Neural cell (in vitro differentiated cells): Measurements from ENCODE around the gene TSPAN9. TPM values are rescaled to one million over a fixed set of nuclear protein-coding genes. Genes with fewer than 3 reads are reported as not detected.

Experiments
- H2AFZ ChIP-seq: fragments of 200-600, 300-800 bp; sonication (generic), shearing (Covaris generic); 2 replicates; pipeline ENCODE4 v1.6.0; 2014; ENCODE audit warnings: low read depth, mild to moderate bottlenecking, antibody characterized with exemption, low read length, moderate library complexity
- H3F3A ChIP-seq: fragments of 200-600 bp; shearing (Covaris generic); 2 replicates; pipeline ENCODE4 v1.6.1; 2016; ENCODE audit warnings: mild to moderate bottlenecking, moderate library complexity, mixed read lengths, antibody characterized with exemption, low read length; ENCODE audit not compliant: insufficient read depth, poor library complexity, severe bottlenecking
- H3K27ac ChIP-seq: fragments of 200-600, 300-800 bp; sonication (generic), shearing (Covaris generic); 2 replicates; pipeline ENCODE4 v1.5.1; 2014; ENCODE audit warnings: mild to moderate bottlenecking, low read length, moderate library complexity
- H3K27me3 ChIP-seq: fragments of 300-800, 200-600 bp; sonication (generic), shearing (Covaris generic); 2 replicates; pipeline ENCODE4 v1.6.0; 2014; ENCODE audit warnings: mild to moderate bottlenecking, low read depth, low read length, moderate library complexity; ENCODE audit not compliant: insufficient read depth
- H3K36me3 ChIP-seq: fragments of 300-800, 200-600 bp; sonication (generic), shearing (Covaris generic); 2 replicates; pipeline ENCODE4 v1.5.1; 2014; ENCODE audit warnings: mild to moderate bottlenecking, antibody characterized with exemption, low read length, moderate library complexity; ENCODE audit not compliant: insufficient read depth
- H3K4me2 ChIP-seq: fragments of 300-800, 200-600 bp; sonication (generic), shearing (Covaris generic); 2 replicates; pipeline ENCODE4 v1.6.0; 2014; ENCODE audit warnings: mild to moderate bottlenecking, low read length
- H3K4me3 ChIP-seq: fragments of 300-800, 200-600 bp; sonication (generic), shearing (Covaris generic); 2 replicates; pipeline ENCODE4 v1.5.1; 2014; ENCODE audit warnings: mild to moderate bottlenecking, low read length, moderate library complexity
- H3K79me2 ChIP-seq: fragments of 200-600 bp; shearing (Covaris generic); replicated peaks from 2 replicates; pipeline ENCODE4 v1.6.0; 2014; ENCODE audit warnings: mild to moderate bottlenecking, low read length, moderate library complexity; ENCODE audit not compliant: insufficient read depth
- H3K9ac ChIP-seq: fragments of 300-800, 200-600 bp; sonication (generic), shearing (Covaris generic); 2 replicates; pipeline ENCODE4 v1.6.1; 2016; ENCODE audit warnings: mild to moderate bottlenecking, low read length, mixed read lengths
- H3K9me2 ChIP-seq: fragments of 200-600 bp; shearing (Covaris generic); 2 replicates; pipeline ENCODE4 v1.6.1; 2016; ENCODE audit warnings: mild to moderate bottlenecking, low read length, mixed read lengths; ENCODE audit not compliant: insufficient read depth
- H3K9me3 ChIP-seq: fragments of 200-600, 300-800 bp; sonication (generic), shearing (Covaris generic); 2 replicates; pipeline ENCODE4 v1.6.1; 2016; ENCODE audit warnings: mild to moderate bottlenecking, mixed run types, low read length, moderate library complexity, mixed read lengths
- H4K20me1 ChIP-seq: fragments of 200-600 bp; shearing (Covaris generic); 2 replicates; pipeline ENCODE4 v1.6.1; 2016; ENCODE audit warnings: mild to moderate bottlenecking, mixed run types; ENCODE audit not compliant: insufficient read depth
- EP300 ChIP-seq: fragments of 450-650 bp; conservative IDR thresholded peaks from 2 replicates; pipeline ENCODE4 v1.6.1; 2014; ENCODE audit warnings: antibody characterized with exemption, mild to moderate bottlenecking, moderate library complexity; ENCODE audit not compliant: poor library complexity, severe bottlenecking
- EZH2 ChIP-seq: fragments of 200-600, 300-800 bp; shearing (Covaris generic), sonication (generic); IDR thresholded peaks from 2 replicates; pipeline ENCODE4 v1.6.1; 2014; ENCODE audit warnings: antibody characterized with exemption, low read length, borderline replicate concordance, mild to moderate bottlenecking; ENCODE audit not compliant: insufficient read depth, poor library complexity, severe bottlenecking
- MXI1 ChIP-seq: fragments of 450-650 bp; conservative IDR thresholded peaks from 2 replicates; pipeline ENCODE4 v1.6.1; 2014; ENCODE audit warnings: antibody characterized with exemption, mild to moderate bottlenecking; ENCODE audit not compliant: poor library complexity, severe bottlenecking
- POLR2AphosphoS5 ChIP-seq: IDR thresholded peaks from 2 replicates; pipeline ENCODE4 v1.6.1; 2012
- RAD21 ChIP-seq: fragments of 450-650 bp; conservative IDR thresholded peaks from 2 replicates; pipeline ENCODE4 v1.6.1; 2014; ENCODE audit warnings: antibody characterized with exemption, mild to moderate bottlenecking, moderate library complexity
- SMC3 ChIP-seq: fragments of 450-650 bp; conservative IDR thresholded peaks from 2 replicates; pipeline ENCODE4 v1.6.1; 2014; ENCODE audit warnings: antibody characterized with exemption, mild to moderate bottlenecking, moderate library complexity; ENCODE audit not compliant: poor library complexity
- TAF1 ChIP-seq: IDR thresholded peaks from 2 replicates; pipeline ENCODE4 v1.6.1; 2012; ENCODE audit warnings: low read depth
- polyA plus RNA-seq: library from polyadenylated mRNA; depleted of rRNA; stranded (reverse); fragments of >200 nt; gene quantifications from 2 replicates; pipeline ENCODE4 v1.2.3, GENCODE V29; 2014
- TF ChIP-seq, protein P1 (sequence below): IDR thresholded peaks from 2 replicates; pipeline ENCODE4 v1.6.1; 2012; ENCODE audit warnings: borderline replicate concordance
- TF ChIP-seq, protein P2 (sequence below): fragments of 450-650 bp; IDR thresholded peaks from 2 replicates; pipeline ENCODE4 v1.5.1; 2014; ENCODE audit warnings: antibody characterized with exemption, mild to moderate bottlenecking, moderate library complexity; ENCODE audit not compliant: poor library complexity, severe bottlenecking

The TSPAN9 gene
- polyA plus RNA-seq, 1 donor from 2014 or later, result 11.9 TPM

DNA sequence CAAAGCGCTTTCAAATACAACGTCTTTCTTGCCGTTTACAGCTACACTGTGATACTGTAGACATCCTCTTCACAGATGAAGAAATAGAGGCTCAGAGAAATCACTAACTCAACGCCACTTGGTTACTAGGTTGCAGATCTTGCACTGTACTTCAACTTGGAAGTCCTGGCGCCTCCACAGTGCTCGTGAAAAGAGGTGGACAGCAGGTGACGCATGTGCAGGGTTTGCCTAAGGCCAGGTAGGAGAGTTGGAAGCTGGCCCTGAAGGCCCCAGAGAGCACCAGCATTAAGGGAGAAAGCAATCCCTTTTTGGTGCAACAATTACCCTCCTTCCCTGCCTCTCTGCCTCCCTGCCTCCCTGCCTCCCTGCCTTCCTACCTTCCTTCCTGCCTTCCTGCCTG lies 22.8 kb upstream of the TSPAN9 start:
- Histone ChIP-seq H3K4me2 (no peak overlapping the region), H3F3A (no peaks in the 10 kb centered on the region), H3K4me3 (no peak overlapping the region), H3K36me3 (no peaks in the 10 kb centered on the region), H3K9ac (no peak overlapping the region), H3K9me3 (no peaks in the 10 kb centered on the region), H3K27me3 (no peaks in the 10 kb centered on the region), H3K27ac (no peak overlapping the region), H4K20me1 (no peaks in the 10 kb centered on the region), H3K79me2 (no peaks in the 10 kb centered on the region), H2AFZ (no peak overlapping the region), H3K9me2 (no peaks in the 10 kb centered on the region)
- TF ChIP-seq, protein P1, sequence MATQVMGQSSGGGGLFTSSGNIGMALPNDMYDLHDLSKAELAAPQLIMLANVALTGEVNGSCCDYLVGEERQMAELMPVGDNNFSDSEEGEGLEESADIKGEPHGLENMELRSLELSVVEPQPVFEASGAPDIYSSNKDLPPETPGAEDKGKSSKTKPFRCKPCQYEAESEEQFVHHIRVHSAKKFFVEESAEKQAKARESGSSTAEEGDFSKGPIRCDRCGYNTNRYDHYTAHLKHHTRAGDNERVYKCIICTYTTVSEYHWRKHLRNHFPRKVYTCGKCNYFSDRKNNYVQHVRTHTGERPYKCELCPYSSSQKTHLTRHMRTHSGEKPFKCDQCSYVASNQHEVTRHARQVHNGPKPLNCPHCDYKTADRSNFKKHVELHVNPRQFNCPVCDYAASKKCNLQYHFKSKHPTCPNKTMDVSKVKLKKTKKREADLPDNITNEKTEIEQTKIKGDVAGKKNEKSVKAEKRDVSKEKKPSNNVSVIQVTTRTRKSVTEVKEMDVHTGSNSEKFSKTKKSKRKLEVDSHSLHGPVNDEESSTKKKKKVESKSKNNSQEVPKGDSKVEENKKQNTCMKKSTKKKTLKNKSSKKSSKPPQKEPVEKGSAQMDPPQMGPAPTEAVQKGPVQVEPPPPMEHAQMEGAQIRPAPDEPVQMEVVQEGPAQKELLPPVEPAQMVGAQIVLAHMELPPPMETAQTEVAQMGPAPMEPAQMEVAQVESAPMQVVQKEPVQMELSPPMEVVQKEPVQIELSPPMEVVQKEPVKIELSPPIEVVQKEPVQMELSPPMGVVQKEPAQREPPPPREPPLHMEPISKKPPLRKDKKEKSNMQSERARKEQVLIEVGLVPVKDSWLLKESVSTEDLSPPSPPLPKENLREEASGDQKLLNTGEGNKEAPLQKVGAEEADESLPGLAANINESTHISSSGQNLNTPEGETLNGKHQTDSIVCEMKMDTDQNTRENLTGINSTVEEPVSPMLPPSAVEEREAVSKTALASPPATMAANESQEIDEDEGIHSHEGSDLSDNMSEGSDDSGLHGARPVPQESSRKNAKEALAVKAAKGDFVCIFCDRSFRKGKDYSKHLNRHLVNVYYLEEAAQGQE, result no peak
- TF ChIP-seq RAD21 (no peak), POLR2AphosphoS5 (no peak), EP300 (no peak), EZH2 (no peak), MXI1 (no peak), TAF1 (no peak), SMC3 (no peak)
- TF ChIP-seq, protein P2, sequence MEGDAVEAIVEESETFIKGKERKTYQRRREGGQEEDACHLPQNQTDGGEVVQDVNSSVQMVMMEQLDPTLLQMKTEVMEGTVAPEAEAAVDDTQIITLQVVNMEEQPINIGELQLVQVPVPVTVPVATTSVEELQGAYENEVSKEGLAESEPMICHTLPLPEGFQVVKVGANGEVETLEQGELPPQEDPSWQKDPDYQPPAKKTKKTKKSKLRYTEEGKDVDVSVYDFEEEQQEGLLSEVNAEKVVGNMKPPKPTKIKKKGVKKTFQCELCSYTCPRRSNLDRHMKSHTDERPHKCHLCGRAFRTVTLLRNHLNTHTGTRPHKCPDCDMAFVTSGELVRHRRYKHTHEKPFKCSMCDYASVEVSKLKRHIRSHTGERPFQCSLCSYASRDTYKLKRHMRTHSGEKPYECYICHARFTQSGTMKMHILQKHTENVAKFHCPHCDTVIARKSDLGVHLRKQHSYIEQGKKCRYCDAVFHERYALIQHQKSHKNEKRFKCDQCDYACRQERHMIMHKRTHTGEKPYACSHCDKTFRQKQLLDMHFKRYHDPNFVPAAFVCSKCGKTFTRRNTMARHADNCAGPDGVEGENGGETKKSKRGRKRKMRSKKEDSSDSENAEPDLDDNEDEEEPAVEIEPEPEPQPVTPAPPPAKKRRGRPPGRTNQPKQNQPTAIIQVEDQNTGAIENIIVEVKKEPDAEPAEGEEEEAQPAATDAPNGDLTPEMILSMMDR, result no peak

DNA sequence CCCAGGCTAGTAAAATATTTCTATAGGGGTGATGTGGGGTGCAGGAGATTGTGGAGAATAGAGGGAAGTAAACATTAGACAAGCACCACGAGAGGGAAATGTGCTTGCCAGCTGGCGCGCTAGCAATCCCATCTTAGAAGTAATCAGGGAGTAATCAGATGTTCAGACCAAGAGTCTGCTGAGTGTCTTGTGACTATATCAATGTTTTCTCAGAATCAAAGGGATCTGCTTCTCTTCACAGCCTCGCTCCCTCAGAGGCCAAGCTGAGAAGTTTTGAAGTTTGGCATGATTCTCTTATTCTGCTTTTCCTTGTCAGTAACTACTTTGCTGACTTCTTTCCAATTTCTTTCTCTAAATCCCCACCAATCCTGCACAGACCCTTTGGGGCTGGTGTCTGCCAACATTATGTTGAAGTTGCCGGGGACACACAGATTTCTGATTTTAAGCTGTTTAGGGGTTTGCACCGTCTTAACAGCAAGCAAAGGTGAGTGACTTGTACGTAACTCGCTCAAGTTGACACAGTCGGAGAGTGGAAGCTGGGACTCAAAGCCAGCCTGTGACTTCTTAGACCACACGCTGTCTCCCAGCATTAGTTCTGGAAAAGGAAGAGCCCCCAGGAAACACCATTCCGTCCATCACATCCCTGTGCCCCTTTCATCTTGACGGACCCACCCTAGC lies 22.0 kb upstream of the TSPAN9 start:
- no peak overlapping the region for H3K4me2 ChIP-seq

More for the DNA sequence above, 22.0 kb upstream of the TSPAN9 start:
- no peaks in the 10 kb centered on the region for H3K79me2 ChIP-seq
- no peak overlapping the region for H3K27ac ChIP-seq
- H3K4me3 ChIP-seq, result no peak overlapping the region
- no peaks in the 10 kb centered on the region for H3F3A ChIP-seq
- no peaks in the 10 kb centered on the region for H4K20me1 ChIP-seq
- H2AFZ ChIP-seq, result no peak overlapping the region
- no peaks in the 10 kb centered on the region for H3K9me3 ChIP-seq
- H3K36me3 ChIP-seq, result no peaks in the 10 kb centered on the region
- H3K9me2 ChIP-seq, result no peaks in the 10 kb centered on the region
- no peak overlapping the region for H3K9ac ChIP-seq
- TF ChIP-seq, protein P2, result no peak
- TF ChIP-seq, protein P1, result no peak
- no peak for TF ChIP-seq SMC3
- no peak for TF ChIP-seq MXI1
- TF ChIP-seq EZH2, result no peak
- TF ChIP-seq RAD21, result no peak
- no peak for TF ChIP-seq POLR2AphosphoS5
- no peak for TF ChIP-seq TAF1
- no peak for TF ChIP-seq EP300
- no peaks in the 10 kb centered on the region for H3K27me3 ChIP-seq
